PC-3 (cell line): ENCODE measurements around the gene INO80E. TPM values are rescaled to one million over a fixed set of nuclear protein-coding genes. Genes with fewer than 3 reads are reported as not detected.

Experiments used
- ATAC-seq: fragments of 200-7000 bp; cut with Tn5 transposase; 2 replicates; pipeline ENCODE4 v1.9.1; 2020; ENCODE audit warnings: mild to moderate bottlenecking, moderate library complexity
- BruUV-seq: library from RNA; stranded (reverse); fragments of 400-500 nt; replicated peaks from 2 replicates; lab custom pipeline; 2021; lab: Mats Ljungman, UMichigan
- CTCF ChIA-PET: fragments of 300-600 bp; sonication (Branson Sonifier 250); formaldehyde crosslinking; loops from one replicate; lab custom pipeline; 2022; ENCODE audit warnings: antibody characterized with exemption; lab: Charles Lee
- POLR2A ChIA-PET: fragments of 300-600 bp; sonication (Branson Sonifier 250); formaldehyde crosslinking; loops from one replicate; lab custom pipeline; 2022; ENCODE audit warnings: antibody characterized with exemption; ENCODE audit not compliant: unreplicated experiment; lab: Charles Lee
- DNase-seq: peaks from one replicate; pipeline ENCODE4 v3.0.0-alpha.2; 2015
- H2AFZ ChIP-seq: fragments of 300-600 bp; sonication (generic); 2 replicates; pipeline ENCODE4 v1.6.0; 2016; ENCODE audit warnings: antibody characterized with exemption, low read length
- H3F3A ChIP-seq: fragments of 300-600 bp; sonication (generic); one replicate; pipeline ENCODE4 v1.6.0; 2017; ENCODE audit warnings: antibody characterized with exemption, low read length, control low read depth, mild to moderate bottlenecking; ENCODE audit not compliant: unreplicated experiment
- H3K27ac ChIP-seq: fragments of 300-600 bp; sonication (generic); 2 replicates; pipeline ENCODE4 v1.5.1; 2016; ENCODE audit warnings: mild to moderate bottlenecking, low read length
- H3K27me3 ChIP-seq: fragments of 300-600 bp; sonication (generic); 2 replicates; pipeline ENCODE4 v1.6.1; 2016; ENCODE audit warnings: low read length, mixed read lengths
- H3K36me3 ChIP-seq: fragments of 300-600 bp; sonication (generic); 2 replicates; pipeline ENCODE4 v1.6.1; 2016; ENCODE audit warnings: low read depth, mixed run types, low read length, mixed read lengths
- H3K4me1 ChIP-seq: fragments of 300-600 bp; sonication (generic); 2 replicates; pipeline ENCODE4 v1.5.1; 2016; ENCODE audit warnings: low read length; ENCODE audit not compliant: insufficient read depth
- H3K4me2 ChIP-seq: fragments of 300-600 bp; sonication (generic); 2 replicates; pipeline ENCODE4 v1.6.0; 2016; ENCODE audit warnings: low read length
- H3K4me3 ChIP-seq: fragments of 300-600 bp; sonication (generic); 2 replicates; pipeline ENCODE4 v1.5.1; 2016; ENCODE audit warnings: mild to moderate bottlenecking, low read length, mixed read lengths
- H3K79me2 ChIP-seq: fragments of 300-600 bp; sonication (generic); 2 replicates; pipeline ENCODE4 v1.6.1; 2017; ENCODE audit warnings: low read length, mixed read lengths
- H3K9ac ChIP-seq: fragments of 300-600 bp; sonication (generic); 2 replicates; pipeline ENCODE4 v1.6.0; 2016; ENCODE audit warnings: mild to moderate bottlenecking, low read length
- H3K9me2 ChIP-seq: fragments of 300-600 bp; sonication (generic); replicated peaks from 2 replicates; pipeline ENCODE4 v1.6.1; 2016; ENCODE audit warnings: mixed run types, low read length, mixed read lengths
- H3K9me3 ChIP-seq: fragments of 300-600 bp; sonication (generic); 2 replicates; pipeline ENCODE4 v1.6.1; 2016; ENCODE audit warnings: low read length, mixed read lengths
- H4K20me1 ChIP-seq: fragments of 300-600 bp; sonication (generic); 2 replicates; pipeline ENCODE4 v1.6.1; 2016; ENCODE audit warnings: low read length, mixed read lengths
- CTCF ChIP-seq: fragments of 300-600 bp; sonication (generic); conservative IDR thresholded peaks from 2 replicates; pipeline ENCODE4 v1.5.1; 2017; ENCODE audit warnings: antibody characterized with exemption, low read depth, mild to moderate bottlenecking, low read length
- EZH2 ChIP-seq: fragments of 300-600 bp; sonication (generic); IDR thresholded peaks from one replicate; pipeline ENCODE4 v1.6.1; 2017; ENCODE audit warnings: antibody characterized with exemption, mild to moderate bottlenecking, low read length; ENCODE audit not compliant: unreplicated experiment
- EZH2phosphoT487 ChIP-seq: fragments of 300-600 bp; sonication (generic); IDR thresholded peaks from 2 replicates; pipeline ENCODE4 v1.6.1; 2018; ENCODE audit warnings: mild to moderate bottlenecking, antibody characterized with exemption, low read length, borderline replicate concordance
- intact Hi-C: fragments of 100-400 bp; cut with micrococcal nuclease; formaldehyde crosslinking; loops from 2 replicates; pipeline ENCODE4 v1.9.0; 2023
- total RNA-seq: library from RNA; depleted of rRNA; stranded (reverse); fragments of >200 nt; gene quantifications from 2 replicates; pipeline ENCODE4 v1.2.3, GENCODE V29; 2014

Gene INO80E
- total RNA-seq, 1 experiment from 2014 or later, result 70.3 TPM

GRCh38 chr16:30009990-30010843 lies 14.2 kb downstream of the INO80E start:
- POLR2A ChIA-PET, result no interaction called here
- Histone ChIP-seq H3K4me1 (no peaks in the 10 kb centered on the region), H3K9me3 (no peaks in the 10 kb centered on the region), H4K20me1 (no peaks in the 10 kb centered on the region), H3K27me3 (no peaks in the 10 kb centered on the region), H3K27ac (no peak overlapping the region), H3K4me2 (peak overlapping the region; percentile 78), H3K36me3 (no peaks in the 10 kb centered on the region), H3K4me3 (peak overlapping the region; percentile 59), H3K79me2 (no peaks in the 10 kb centered on the region), H2AFZ (peak overlapping the region; percentile 57; the same call in 1 of the 2 replicates), H3K9me2 (no peaks in the 10 kb centered on the region), H3K9ac (no peak overlapping the region), H3F3A (no peaks in the 10 kb centered on the region)
- CTCF ChIA-PET, result no interaction called here
- no TSS peak for BruUV-seq
- DNase-seq (no peak), ATAC-seq (no peak)
- TF ChIP-seq EZH2phosphoT487, result no peak
- no peak for TF ChIP-seq EZH2
- TF ChIP-seq CTCF, result no peak
- intact Hi-C loops, result no loop called here

DNA sequence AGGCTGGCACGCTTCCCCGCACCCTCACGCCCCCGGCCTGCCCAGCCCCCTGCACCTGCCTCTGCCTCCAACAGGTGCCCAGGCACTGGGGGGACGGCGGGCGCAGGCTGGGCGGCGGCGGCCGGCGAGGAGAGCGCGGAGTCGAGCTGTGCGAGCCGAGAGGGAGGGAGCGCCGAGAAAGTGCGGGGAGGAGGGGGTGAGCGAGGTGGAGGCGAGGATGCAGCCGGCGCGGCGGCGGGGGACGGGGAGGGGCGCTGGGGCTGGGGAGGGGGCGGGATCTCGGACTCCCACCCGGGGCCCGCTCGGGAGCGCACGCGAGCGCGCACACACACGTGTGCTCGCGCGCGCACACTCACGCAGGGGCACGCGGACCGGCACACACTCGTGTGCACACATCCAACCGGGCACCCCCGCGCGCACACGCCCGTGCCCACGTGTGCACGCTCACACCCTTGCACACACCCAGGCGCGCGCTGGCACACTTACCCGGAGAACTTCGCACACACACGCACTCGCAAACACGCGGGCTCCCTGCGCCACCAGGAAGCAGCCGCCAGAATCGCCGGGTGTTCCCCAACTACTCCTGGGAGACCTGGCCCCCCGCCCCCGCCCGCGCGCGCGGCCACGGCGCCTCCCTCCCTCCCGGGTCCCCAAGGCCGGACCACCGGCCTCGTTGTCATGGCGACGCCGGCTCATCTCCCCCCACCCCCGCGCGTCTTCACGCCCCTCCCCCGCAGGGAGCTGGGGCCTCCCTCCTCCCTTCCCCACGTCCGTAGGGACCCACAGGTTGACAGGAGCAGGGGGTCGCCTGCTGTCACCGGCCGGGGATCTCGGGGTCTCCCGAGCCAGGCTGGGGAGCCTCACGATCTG lies 15.0 kb downstream of the INO80E start, which contains the start of gene DOC2A:
Gene DOC2A (minus strand): TSS at position 184 of the 870 bp plus-strand sequence. CDS start 805 bp downstream, outside the sequence.
- POLR2A ChIA-PET, result no interaction called here

More for the DNA sequence above, 15.0 kb downstream of the INO80E start, which contains the start of gene DOC2A:
- Histone ChIP-seq H3K9me3 (no peaks in the 10 kb centered on the region), H3F3A (no peaks in the 10 kb centered on the region), H3K4me2 (peak within 1 kb of the TSS; percentile 78), H3K4me1 (no peaks in the 10 kb centered on the region), H3K36me3 (no peaks in the 10 kb centered on the region), H4K20me1 (no peaks in the 10 kb centered on the region), H3K79me2 (no peaks in the 10 kb centered on the region), H3K4me3 (peak within 1 kb of the TSS; percentile 59), H3K27ac (no peak within 1 kb of the TSS), H3K27me3 (no peaks in the 10 kb centered on the region), H2AFZ (peak within 1 kb of the TSS; percentile 57), H3K9ac (no peak within 1 kb of the TSS), H3K9me2 (no peaks in the 10 kb centered on the region)
- peak; percentile 65 for ATAC-seq
- intact Hi-C loops, result no loop called here
- CTCF ChIA-PET, result no interaction called here
- no peak for DNase-seq
- no TSS peak for BruUV-seq
- TF ChIP-seq EZH2phosphoT487 (no peak), CTCF (no peak), EZH2 (no peak)
